SK-N-SH (cell line): ENCODE data around the gene CLEC16A. TPM values are rescaled to one million over a fixed set of nuclear protein-coding genes. Genes with fewer than 3 reads are reported as not detected.

Experiments
- CTCF ChIA-PET: fragments of 300-600, 350-600 bp; formaldehyde crosslinking; extraction: SDS; loops from one replicate; lab custom pipeline; 2021; lab: Yijun Ruan, JAX
- POLR2A ChIA-PET: fragments of 350-600 bp; sonication (Branson Sonifier 250); formaldehyde crosslinking; extraction: SDS; loops from one replicate; lab custom pipeline; 2020; ENCODE audit warnings: antibody characterized with exemption, inconsistent platforms; lab: Yijun Ruan, JAX
- DNase-seq: peaks from one replicate; pipeline ENCODE4 v3.0.0; 2012
- H2AFZ ChIP-seq: fragments of 200-600 bp; sonication (generic); 2 replicates; pipeline ENCODE4 v1.8.1; 2016; ENCODE audit warnings: antibody characterized with exemption, mild to moderate bottlenecking, low read depth
- H3F3A ChIP-seq: fragments of 200-600 bp; sonication (generic); replicated peaks from 2 replicates; pipeline ENCODE3; 2016; ENCODE audit warnings: antibody characterized with exemption, mild to moderate bottlenecking; ENCODE audit not compliant: insufficient read depth
- H3K27ac ChIP-seq, 2 experiments: fragments of 200-500 bp in 1 of 2; fragments of 200-600 bp in 1 of 2; sonication (Bioruptor generic) in 1 of 2; sonication (generic), shearing (Covaris generic) in 1 of 2; 2 replicates each; pipeline versions ENCODE4 v1.5.1 to v1.6.1; 2014 to 2016; ENCODE audit warnings: low read depth in 2 of 2, inconsistent platforms in 1 of 2, low read length in 1 of 2, mild to moderate bottlenecking in 1 of 2, mixed read lengths in 1 of 2
- H3K27me3 ChIP-seq: fragments of 200-600 bp; sonication (generic), shearing (Covaris generic); 2 replicates; pipeline ENCODE4 v1.6.1; 2016; ENCODE audit warnings: mixed run types; ENCODE audit not compliant: insufficient read depth
- H3K36me3 ChIP-seq, 2 experiments: fragments of 200-500 bp in 1 of 2; fragments of 200-600 bp in 1 of 2; sonication (Bioruptor generic) in 1 of 2; sonication (generic) in 1 of 2; replicated peaks in 1 of 2; 2 replicates each; pipeline versions ENCODE3 to v1.5.1; 2014 to 2016; ENCODE audit warnings: low read length in 1 of 2, mild to moderate bottlenecking in 1 of 2; ENCODE audit not compliant: insufficient read depth in 2 of 2, control insufficient read depth in 1 of 2
- H3K4me1 ChIP-seq, 2 experiments: fragments of 200-500 bp in 1 of 2; fragments of 200-600 bp in 1 of 2; sonication (Bioruptor generic) in 1 of 2; sonication (generic), shearing (Covaris generic) in 1 of 2; 2 replicates each; pipeline versions ENCODE4 v1.5.1 to v1.6.1; 2014 to 2016; ENCODE audit warnings: low read depth in 1 of 2, low read length in 1 of 2, mixed run types in 1 of 2; ENCODE audit not compliant: insufficient read depth in 2 of 2, control insufficient read depth in 1 of 2
- H3K4me2 ChIP-seq: fragments of 200-600 bp; sonication (generic), shearing (Covaris generic); 2 replicates; pipeline ENCODE4 v1.6.1; 2017; ENCODE audit warnings: mixed run types
- H3K4me3 ChIP-seq, 2 experiments: fragments of 200-500 bp in 1 of 2; fragments of 200-600 bp in 1 of 2; sonication (Bioruptor generic) in 1 of 2; sonication (generic), shearing (Covaris generic) in 1 of 2; 2 replicates each; pipeline versions ENCODE4 v1.5.1 to v1.8.1; 2014 to 2016; ENCODE audit warnings: low read depth in 2 of 2, inconsistent platforms in 1 of 2, low read length in 1 of 2, mild to moderate bottlenecking in 1 of 2, mixed read lengths in 1 of 2, moderate library complexity in 1 of 2
- H3K79me2 ChIP-seq: fragments of 200-600 bp; sonication (generic); 2 replicates; pipeline ENCODE4 v1.8.1; 2017; ENCODE audit warnings: mild to moderate bottlenecking; ENCODE audit not compliant: insufficient read depth
- H3K9ac ChIP-seq: fragments of 200-600 bp; sonication (generic); 2 replicates; pipeline ENCODE4 v1.6.1; 2017; ENCODE audit warnings: mixed run types
- H3K9me2 ChIP-seq: fragments of 200-600 bp; sonication (generic); 2 replicates; pipeline ENCODE4 v1.6.1; 2017; ENCODE audit warnings: mixed run types
- H3K9me3 ChIP-seq: fragments of 200-600 bp; sonication (generic); 2 replicates; pipeline ENCODE4 v1.6.1; 2017; ENCODE audit warnings: mixed run types, mild to moderate bottlenecking, moderate library complexity
- H4K20me1 ChIP-seq: fragments of 200-600 bp; sonication (generic); 2 replicates; pipeline ENCODE4 v1.6.1; 2017; ENCODE audit warnings: mild to moderate bottlenecking, mixed run types; ENCODE audit not compliant: insufficient read depth
- ELF1 ChIP-seq: IDR thresholded peaks from 2 replicates; pipeline ENCODE4 v1.4.0; 2012
- EP300 ChIP-seq, 2 experiments: IDR thresholded peaks; 2 replicates each; pipeline versions ENCODE4 v1.4.0 to v1.6.1; 2012; ENCODE audit warnings: borderline replicate concordance in 1 of 2, low read depth in 1 of 2, low read length in 1 of 2
- EZH2phosphoT487 ChIP-seq: fragments of 200-600 bp; sonication (generic); IDR thresholded peaks from 2 replicates; pipeline ENCODE4 v1.6.1; 2017; ENCODE audit warnings: low read depth, mixed run types, mild to moderate bottlenecking, antibody characterized with exemption, moderate library complexity, borderline replicate concordance
- FOSL2 ChIP-seq: IDR thresholded peaks from 2 replicates; pipeline ENCODE4 v1.4.0; 2012; ENCODE audit warnings: low read depth, mild to moderate bottlenecking, moderate library complexity, borderline replicate concordance
- FOXJ3 ChIP-seq: sonication (generic); formaldehyde crosslinking; IDR thresholded peaks from 2 replicates; pipeline ENCODE4 v1.5.1; 2020; ENCODE audit warnings: mild to moderate bottlenecking, missing genetic modification reagents
- FOXM1 ChIP-seq: IDR thresholded peaks from 2 replicates; pipeline ENCODE4 v1.4.0; 2012; ENCODE audit warnings: low read depth, mild to moderate bottlenecking
- GABPA ChIP-seq: IDR thresholded peaks from 2 replicates; pipeline ENCODE4 v1.4.0; 2012; ENCODE audit warnings: low read depth, mild to moderate bottlenecking
- JUND ChIP-seq: IDR thresholded peaks from 2 replicates; pipeline ENCODE4 v1.4.0; 2012
- MXI1 ChIP-seq: IDR thresholded peaks from 2 replicates; pipeline ENCODE4 v1.6.1; 2012; ENCODE audit warnings: mild to moderate bottlenecking, low read depth, low read length, improper control_type of control experiment
- NFIC ChIP-seq: IDR thresholded peaks from 2 replicates; pipeline ENCODE4 v1.4.0; 2012; ENCODE audit warnings: borderline replicate concordance
- NRF1 ChIP-seq: IDR thresholded peaks from 2 replicates; pipeline ENCODE4 v1.6.1; 2012; ENCODE audit warnings: low read depth, mild to moderate bottlenecking, low read length
- RAD21 ChIP-seq: IDR thresholded peaks from 2 replicates; pipeline ENCODE4 v1.6.1; 2012; ENCODE audit warnings: mild to moderate bottlenecking, low read length
- RCOR1 ChIP-seq: fragments of 150-350 bp; IDR thresholded peaks from 2 replicates; pipeline ENCODE4 v1.6.1; 2017; ENCODE audit warnings: antibody characterized with exemption, low read length
- REST ChIP-seq: IDR thresholded peaks from 2 replicates; pipeline ENCODE4 v1.6.1; 2012; ENCODE audit warnings: mild to moderate bottlenecking, low read depth, low read length, moderate library complexity
- RFX5 ChIP-seq: IDR thresholded peaks from 2 replicates; pipeline ENCODE4 v1.6.1; 2012; ENCODE audit warnings: mild to moderate bottlenecking, improper control_type of control experiment, low read length
- RXRA ChIP-seq: IDR thresholded peaks from 2 replicates; pipeline ENCODE4 v1.4.0; 2012; ENCODE audit warnings: low read depth, mild to moderate bottlenecking, borderline replicate concordance
- TEAD4 ChIP-seq: IDR thresholded peaks from 2 replicates; pipeline ENCODE4 v1.4.0; 2012; ENCODE audit warnings: mild to moderate bottlenecking, borderline replicate concordance; ENCODE audit not compliant: insufficient read depth
- USF2 ChIP-seq: fragments of 150-350 bp; IDR thresholded peaks from 2 replicates; pipeline ENCODE4 v1.6.1; 2017; ENCODE audit warnings: antibody characterized with exemption, low read length, low read depth, borderline replicate concordance
- WGBS: methylation state at CpG from one replicate; pipeline ENCODE4 v1.1.6; 2017; ENCODE audit warnings: low lambda C conversion rate; 5-methylcytosine and 5-hydroxymethylcytosine counted together
- polyA plus RNA-seq, 3 experiments: library from polyadenylated mRNA; depleted of rRNA; stranded (reverse); fragments of >200 nt; gene quantifications; 2 replicates each; pipeline ENCODE4 v1.2.3, GENCODE V29; 2012
- TF ChIP-seq, protein P1 (sequence below): IDR thresholded peaks from 2 replicates; pipeline ENCODE4; 2012
- TF ChIP-seq, protein P2 (sequence below): IDR thresholded peaks from 2 replicates; pipeline ENCODE4 v1.4.0; 2012; ENCODE audit warnings: low read depth

Gene CLEC16A
- polyA plus RNA-seq, 1 of the 3 experiments (the other 2 are of a cell fraction): 13.7 TPM

DNA sequence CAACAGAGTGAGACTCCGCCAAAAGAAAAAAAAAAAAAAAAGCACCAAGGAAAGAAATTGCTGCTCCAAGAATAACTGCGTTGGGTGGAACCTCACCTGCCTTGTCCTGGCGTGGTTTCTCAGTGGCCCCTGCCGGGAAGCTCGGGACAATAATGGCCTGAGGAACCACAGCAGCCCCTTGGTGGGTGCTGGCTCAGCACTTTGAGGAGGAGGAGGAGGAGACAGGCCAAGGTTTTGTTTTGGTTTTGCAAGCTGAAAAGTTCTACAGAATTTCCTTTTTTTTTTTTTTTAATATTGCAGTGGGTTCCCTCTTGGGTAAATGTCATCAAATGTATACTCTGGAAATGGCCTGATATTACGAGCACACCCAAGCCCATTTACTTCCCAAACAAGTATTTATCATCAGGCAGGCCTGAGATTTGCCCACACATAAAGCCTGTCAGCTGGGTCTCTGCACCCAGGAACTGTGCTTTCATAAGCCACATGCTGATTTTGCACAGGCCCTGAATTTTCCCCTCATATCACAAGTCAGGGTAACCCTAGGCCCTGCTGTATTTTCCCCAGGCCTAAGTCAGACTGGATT lies 233.3 kb downstream of the CLEC16A start (continued):
- TF ChIP-seq, protein P1, sequence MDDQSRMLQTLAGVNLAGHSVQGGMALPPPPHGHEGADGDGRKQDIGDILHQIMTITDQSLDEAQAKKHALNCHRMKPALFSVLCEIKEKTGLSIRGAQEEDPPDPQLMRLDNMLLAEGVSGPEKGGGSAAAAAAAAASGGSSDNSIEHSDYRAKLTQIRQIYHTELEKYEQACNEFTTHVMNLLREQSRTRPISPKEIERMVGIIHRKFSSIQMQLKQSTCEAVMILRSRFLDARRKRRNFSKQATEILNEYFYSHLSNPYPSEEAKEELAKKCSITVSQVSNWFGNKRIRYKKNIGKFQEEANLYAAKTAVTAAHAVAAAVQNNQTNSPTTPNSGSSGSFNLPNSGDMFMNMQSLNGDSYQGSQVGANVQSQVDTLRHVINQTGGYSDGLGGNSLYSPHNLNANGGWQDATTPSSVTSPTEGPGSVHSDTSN: no peak
- no peak for TF ChIP-seq FOXJ3 (CRISPR knock-in tag)
- no peak for TF ChIP-seq TEAD4
- no peak for TF ChIP-seq RFX5
- TF ChIP-seq ELF1: no peak
- TF ChIP-seq, protein P2, sequence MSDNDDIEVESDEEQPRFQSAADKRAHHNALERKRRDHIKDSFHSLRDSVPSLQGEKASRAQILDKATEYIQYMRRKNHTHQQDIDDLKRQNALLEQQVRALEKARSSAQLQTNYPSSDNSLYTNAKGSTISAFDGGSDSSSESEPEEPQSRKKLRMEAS: no peak
- TF ChIP-seq RXRA: no peak
- TF ChIP-seq REST: no peak
- TF ChIP-seq EZH2phosphoT487: no peak

DNA sequence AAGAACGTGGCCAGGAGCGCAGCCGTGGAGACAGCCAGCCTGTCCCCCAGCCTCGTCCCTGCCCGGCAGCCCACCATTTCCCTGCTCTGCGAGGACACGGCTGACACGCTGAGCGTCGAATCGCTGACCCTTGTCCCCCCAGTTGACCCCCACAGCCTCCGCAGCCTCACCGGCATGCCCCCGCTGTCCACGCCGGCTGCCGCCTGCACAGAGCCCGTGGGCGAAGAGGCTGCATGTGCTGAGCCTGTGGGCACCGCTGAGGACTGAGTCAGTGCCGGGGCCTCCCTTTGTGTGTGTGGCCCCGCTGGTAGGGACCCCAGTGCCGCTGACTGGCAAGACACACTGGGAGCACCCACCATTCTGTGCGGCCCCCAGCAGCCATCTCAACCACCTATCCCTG lies 234.1 kb downstream of the CLEC16A start:
- no peak for DNase-seq
- Histone ChIP-seq H4K20me1 (no peaks in the 10 kb centered on the region), H3F3A (no peaks in the 10 kb centered on the region), H3K79me2 (no peaks in the 10 kb centered on the region), H3K27me3 (no peaks in the 10 kb centered on the region), H3K9ac (no peak overlapping the region), H3K4me1 (no peaks in the 10 kb centered on the region), H3K4me3 (no peak overlapping the region), H2AFZ (no peak overlapping the region), H3K4me2 (no peak overlapping the region), H3K9me2 (no peaks in the 10 kb centered on the region), H3K36me3 (peaks cover 0 to 15% of the 10 kb centered on the region in 2 experiments), H3K27ac (no peak overlapping the region), H3K9me3 (no peaks in the 10 kb centered on the region)
- TF ChIP-seq FOXM1: no peak
- TF ChIP-seq GABPA: no peak
- TF ChIP-seq USF2: no peak
- TF ChIP-seq JUND: no peak
- no peak for TF ChIP-seq FOSL2
- no peak for TF ChIP-seq REST
- no peak for TF ChIP-seq RAD21
- no peak for TF ChIP-seq NRF1
- TF ChIP-seq, protein P2: no peak
- TF ChIP-seq NFIC: no peak
- no peak for TF ChIP-seq MXI1
- no peak for TF ChIP-seq EP300 (IDR thresholded peaks at IDR 0.05; ENCODE audit: borderline replicate concordance in 1 of 2, low read depth in 1 of 2, low read length in 1 of 2)
- TF ChIP-seq RCOR1: no peak
- POLR2A ChIA-PET: no interaction called here
- WGBS: 97% methylated on average over 16 of the region's 24 CpGs
- CTCF ChIA-PET: no interaction called here
